Measurements from ENCODE around the gene NARS2.

NARS2 gene

DNA sequence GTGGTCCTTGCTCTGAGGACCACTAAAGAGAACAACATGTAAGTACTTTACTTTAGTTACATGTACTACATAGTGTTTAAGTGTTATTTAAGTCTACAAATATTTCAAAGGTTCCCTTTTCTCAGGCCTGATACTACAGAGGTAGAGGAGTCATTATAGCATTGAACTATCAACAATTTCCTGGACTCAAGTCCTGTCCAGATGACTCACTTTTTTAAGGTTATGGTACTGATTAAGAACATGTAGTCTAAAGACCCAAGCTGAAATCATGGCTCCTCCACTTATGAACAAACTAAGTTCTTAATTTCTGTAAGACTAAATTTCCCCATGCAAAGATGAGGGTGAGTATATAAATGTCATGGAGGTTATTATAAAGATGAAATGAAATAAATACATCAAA is 74.7 kb downstream of the NARS2 start:
- no peaks in the 10 kb centered on the region for H3F3A ChIP-seq (ENCODE audit: control insufficient read depth, insufficient read depth)
- H3K9me2 ChIP-seq (replicated peaks; ENCODE audit: control insufficient read depth, low read length) = no peaks in the 10 kb centered on the region
- H3K4me3 ChIP-seq (ENCODE audit: low read length) = no peak overlapping the region
- no peaks in the 10 kb centered on the region for H3K79me2 ChIP-seq (ENCODE audit: control insufficient read depth, low read length)
- H3K4me2 ChIP-seq (ENCODE audit: low read length) = no peak overlapping the region
- no peaks in the 10 kb centered on the region for H3K27me3 ChIP-seq (ENCODE audit: control insufficient read depth, low read length)
- TF ChIP-seq EZH2phosphoT487 (IDR thresholded peaks at IDR 0.05; ENCODE audit: borderline replicate concordance, low read length) = no peak
- TF ChIP-seq, protein P1, sequence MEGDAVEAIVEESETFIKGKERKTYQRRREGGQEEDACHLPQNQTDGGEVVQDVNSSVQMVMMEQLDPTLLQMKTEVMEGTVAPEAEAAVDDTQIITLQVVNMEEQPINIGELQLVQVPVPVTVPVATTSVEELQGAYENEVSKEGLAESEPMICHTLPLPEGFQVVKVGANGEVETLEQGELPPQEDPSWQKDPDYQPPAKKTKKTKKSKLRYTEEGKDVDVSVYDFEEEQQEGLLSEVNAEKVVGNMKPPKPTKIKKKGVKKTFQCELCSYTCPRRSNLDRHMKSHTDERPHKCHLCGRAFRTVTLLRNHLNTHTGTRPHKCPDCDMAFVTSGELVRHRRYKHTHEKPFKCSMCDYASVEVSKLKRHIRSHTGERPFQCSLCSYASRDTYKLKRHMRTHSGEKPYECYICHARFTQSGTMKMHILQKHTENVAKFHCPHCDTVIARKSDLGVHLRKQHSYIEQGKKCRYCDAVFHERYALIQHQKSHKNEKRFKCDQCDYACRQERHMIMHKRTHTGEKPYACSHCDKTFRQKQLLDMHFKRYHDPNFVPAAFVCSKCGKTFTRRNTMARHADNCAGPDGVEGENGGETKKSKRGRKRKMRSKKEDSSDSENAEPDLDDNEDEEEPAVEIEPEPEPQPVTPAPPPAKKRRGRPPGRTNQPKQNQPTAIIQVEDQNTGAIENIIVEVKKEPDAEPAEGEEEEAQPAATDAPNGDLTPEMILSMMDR (IDR thresholded peaks at IDR 0.05; ENCODE audit: low read depth, low read length, poor library complexity, severe bottlenecking) = no peak
- no peaks in the 10 kb centered on the region for H3K4me1 ChIP-seq (ENCODE audit: control insufficient read depth, low read length)
- H4K20me1 ChIP-seq (ENCODE audit: control insufficient read depth, insufficient read depth, low read depth, low read length) = no peaks in the 10 kb centered on the region
- H3K36me3 ChIP-seq (ENCODE audit: control insufficient read depth, low read length) = no peaks in the 10 kb centered on the region
- H3K27ac ChIP-seq (ENCODE audit: low read depth, low read length) = no peak overlapping the region
- no peaks in the 10 kb centered on the region for H3K9me3 ChIP-seq (ENCODE audit: control insufficient read depth, insufficient read depth, low read length)

DNA sequence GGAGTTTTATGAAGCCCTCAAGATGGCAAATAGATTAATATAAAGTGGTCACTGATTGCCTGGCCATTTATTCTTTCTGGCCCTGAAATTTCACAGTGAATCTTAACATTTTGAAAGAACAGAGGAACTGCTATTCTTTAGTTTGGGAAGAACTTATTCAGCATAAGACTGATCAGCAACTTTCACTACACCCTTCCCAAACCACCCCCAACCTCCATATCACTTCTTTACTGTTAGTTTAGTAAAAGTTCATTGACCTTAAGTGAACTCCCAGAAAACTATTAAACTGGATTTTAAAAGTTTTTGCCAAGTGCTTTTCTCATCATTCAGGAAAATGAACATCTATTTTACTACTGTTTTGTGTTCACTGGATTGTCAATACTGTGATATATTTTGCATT is 77.4 kb downstream of the NARS2 start:
- Histone ChIP-seq H3K9me3 (ENCODE audit: control insufficient read depth, insufficient read depth, low read length) (no peaks in the 10 kb centered on the region), H3K4me3 (ENCODE audit: low read length) (no peak overlapping the region), H3K36me3 (ENCODE audit: control insufficient read depth, low read length) (no peaks in the 10 kb centered on the region), H3K27ac (ENCODE audit: low read depth, low read length) (no peak overlapping the region), H4K20me1 (ENCODE audit: control insufficient read depth, insufficient read depth, low read depth, low read length) (no peaks in the 10 kb centered on the region), H3K4me2 (ENCODE audit: low read length) (no peak overlapping the region), H3K4me1 (ENCODE audit: control insufficient read depth, low read length) (no peaks in the 10 kb centered on the region), H3K9me2 (replicated peaks; ENCODE audit: control insufficient read depth, low read length) (no peaks in the 10 kb centered on the region), H3K79me2 (ENCODE audit: control insufficient read depth, low read length) (no peaks in the 10 kb centered on the region), H3F3A (ENCODE audit: control insufficient read depth, insufficient read depth) (no peaks in the 10 kb centered on the region), H3K27me3 (ENCODE audit: control insufficient read depth, low read length) (no peaks in the 10 kb centered on the region)
- TF ChIP-seq EZH2phosphoT487 (IDR thresholded peaks at IDR 0.05; ENCODE audit: borderline replicate concordance, low read length) = no peak
- TF ChIP-seq, protein P1 (IDR thresholded peaks at IDR 0.05; ENCODE audit: low read depth, low read length, poor library complexity, severe bottlenecking) = no peak

DNA sequence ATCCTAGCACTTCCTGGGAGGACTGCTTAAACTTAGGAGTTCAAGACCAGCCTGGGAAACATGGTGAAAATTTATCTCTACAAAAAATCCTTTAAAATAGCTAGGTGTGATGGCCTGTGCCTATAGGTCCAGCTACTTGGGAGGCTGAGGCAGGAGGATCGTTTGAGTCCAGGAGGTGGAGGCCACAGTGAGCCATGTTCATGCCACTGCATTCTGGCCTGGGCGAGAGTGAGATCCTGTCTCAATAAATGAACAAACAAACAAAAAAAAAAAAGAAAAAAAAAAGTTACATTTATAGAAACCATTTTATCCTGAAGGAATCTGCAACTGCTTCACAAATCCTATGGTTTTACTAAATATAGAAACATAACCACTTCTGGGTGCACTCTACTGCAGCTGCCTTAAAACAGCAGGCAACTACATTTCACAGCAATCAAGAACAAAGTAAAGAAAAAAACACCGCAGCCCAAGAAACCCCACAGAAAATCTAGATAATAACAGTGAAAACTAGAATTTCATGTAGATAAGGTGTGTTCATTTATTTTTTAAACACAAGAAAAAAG is 81.2 kb downstream of the NARS2 start:
- Histone ChIP-seq H3K9me3 (ENCODE audit: control insufficient read depth, insufficient read depth, low read length) (no peaks in the 10 kb centered on the region), H3K79me2 (ENCODE audit: control insufficient read depth, low read length) (no peaks in the 10 kb centered on the region), H3K4me2 (ENCODE audit: low read length) (no peak overlapping the region), H4K20me1 (ENCODE audit: control insufficient read depth, insufficient read depth, low read depth, low read length) (no peaks in the 10 kb centered on the region), H3K4me3 (ENCODE audit: low read length) (no peak overlapping the region), H3K27ac (ENCODE audit: low read depth, low read length) (no peak overlapping the region), H3K27me3 (ENCODE audit: control insufficient read depth, low read length) (no peaks in the 10 kb centered on the region), H3K36me3 (ENCODE audit: control insufficient read depth, low read length) (peaks cover 8% of the 10 kb centered on the region), H3K4me1 (ENCODE audit: control insufficient read depth, low read length) (no peaks in the 10 kb centered on the region), H3K9me2 (replicated peaks; ENCODE audit: control insufficient read depth, low read length) (no peaks in the 10 kb centered on the region), H3F3A (ENCODE audit: control insufficient read depth, insufficient read depth) (no peaks in the 10 kb centered on the region)
- no peak for TF ChIP-seq EZH2phosphoT487 (IDR thresholded peaks at IDR 0.05; ENCODE audit: borderline replicate concordance, low read length)
- TF ChIP-seq, protein P1 (IDR thresholded peaks at IDR 0.05; ENCODE audit: low read depth, low read length, poor library complexity, severe bottlenecking) = no peak
